GM23338 (cell line): ENCODE data around the gene PRPS2. TPM values are rescaled to one million over a fixed set of nuclear protein-coding genes. Genes with fewer than 3 reads are reported as not detected.

Experiments
- ATAC-seq: fragments of 200-7000 bp; cut with Tn5 transposase; 3 replicates; pipeline ENCODE4 v1.9.1; 2020
- DNase-seq: peaks from one replicate; pipeline ENCODE4 v3.0.0-alpha.2; 2015; ENCODE audit warnings: low spot score
- H2AFZ ChIP-seq: fragments of 200-600 bp; sonication (generic); 2 replicates; pipeline ENCODE4 v1.8.0; 2016; ENCODE audit warnings: antibody characterized with exemption, mild to moderate bottlenecking, moderate library complexity
- H3F3A ChIP-seq: fragments of 200-600 bp; sonication (generic); replicated peaks from 2 replicates; pipeline ENCODE4 v1.8.0; 2017; ENCODE audit warnings: antibody characterized with exemption, mixed run types, low read depth
- H3K27ac ChIP-seq: fragments of 200-600 bp; sonication (generic); 2 replicates; pipeline ENCODE4 v1.6.1; 2016; ENCODE audit warnings: low read depth
- H3K27me3 ChIP-seq: fragments of 200-600 bp; sonication (generic); 2 replicates; pipeline ENCODE4 v1.8.0; 2016; ENCODE audit warnings: mild to moderate bottlenecking, mixed run types, moderate library complexity; ENCODE audit not compliant: insufficient read depth
- H3K36me3 ChIP-seq: fragments of 200-600 bp; sonication (generic); 2 replicates; pipeline ENCODE4 v1.8.0; 2016; ENCODE audit warnings: mild to moderate bottlenecking; ENCODE audit not compliant: insufficient read depth
- H3K4me1 ChIP-seq: fragments of 200-600 bp; sonication (generic); 2 replicates; pipeline ENCODE4 v1.8.0; 2016; ENCODE audit warnings: mild to moderate bottlenecking, moderate library complexity; ENCODE audit not compliant: insufficient read depth
- H3K4me2 ChIP-seq: fragments of 200-600 bp; sonication (generic); 2 replicates; pipeline ENCODE4 v1.7.1; 2017; ENCODE audit warnings: mixed run types
- H3K4me3 ChIP-seq: fragments of 200-600 bp; sonication (generic); 2 replicates; pipeline ENCODE4 v1.6.1; 2016; ENCODE audit warnings: mixed run types
- H3K79me2 ChIP-seq: fragments of 200-600 bp; sonication (generic); replicated peaks from 2 replicates; pipeline ENCODE4 v1.8.0; 2017; ENCODE audit warnings: mild to moderate bottlenecking; ENCODE audit not compliant: insufficient read depth
- H3K9me2 ChIP-seq: fragments of 200-600 bp; sonication (generic); 2 replicates; pipeline ENCODE4 v1.8.0; 2017; ENCODE audit not compliant: insufficient read depth
- H4K20me1 ChIP-seq: fragments of 200-600 bp; sonication (generic); replicated peaks from 2 replicates; pipeline ENCODE4 v1.8.0; 2017; ENCODE audit warnings: mild to moderate bottlenecking; ENCODE audit not compliant: insufficient read depth
- H3K27ac Mint-ChIP-seq: 2 replicates; pipeline ENCODE4 v1.8.0; 2020; ENCODE audit warnings: inconsistent platforms, mild to moderate bottlenecking, moderate library complexity, mixed read lengths
- H3K27me3 Mint-ChIP-seq: 3 replicates; pipeline ENCODE4 v1.8.0; 2022; ENCODE audit warnings: low read depth, mild to moderate bottlenecking, moderate library complexity, mixed read lengths, inconsistent platforms; ENCODE audit not compliant: insufficient read depth, poor library complexity
- H3K36me3 Mint-ChIP-seq: 3 replicates; pipeline ENCODE4 v1.8.0; 2021; ENCODE audit warnings: low read depth, mild to moderate bottlenecking, inconsistent platforms, moderate library complexity, mixed read lengths
- H3K4me1 Mint-ChIP-seq: 3 replicates; pipeline ENCODE4 v1.8.0; 2020; ENCODE audit warnings: mild to moderate bottlenecking, inconsistent platforms, mixed read lengths
- H3K4me3 Mint-ChIP-seq: 3 replicates; pipeline ENCODE4 v1.8.0; 2021; ENCODE audit warnings: moderate library complexity, mild to moderate bottlenecking, inconsistent platforms, mixed read lengths
- H3K9me3 Mint-ChIP-seq: 3 replicates; pipeline ENCODE4 v1.8.0; 2020; ENCODE audit warnings: moderate library complexity, mild to moderate bottlenecking, inconsistent platforms, mixed read lengths
- CREB1 ChIP-seq: fragments of 250-450 bp; sonication (Bioruptor Pico); IDR thresholded peaks from 2 replicates; pipeline ENCODE4 v1.5.0; 2020; ENCODE audit warnings: low read depth, mild to moderate bottlenecking, moderate library complexity
- ETS1 ChIP-seq: IDR thresholded peaks from 2 replicates; pipeline ENCODE4 v1.6.1; 2016; ENCODE audit warnings: antibody characterized with exemption
- EZH2 ChIP-seq: fragments of 200-600 bp; sonication (generic); IDR thresholded peaks from one replicate; pipeline ENCODE4 v1.8.0; 2017; ENCODE audit warnings: antibody characterized with exemption, mild to moderate bottlenecking, low read depth; ENCODE audit not compliant: unreplicated experiment
- JUNB ChIP-seq: IDR thresholded peaks from one replicate; pipeline ENCODE4 v1.6.1; 2016; ENCODE audit warnings: antibody characterized with exemption; ENCODE audit not compliant: unreplicated experiment
- NANOG ChIP-seq: IDR thresholded peaks from 2 replicates; pipeline ENCODE4 v1.6.1; 2016; ENCODE audit warnings: antibody characterized with exemption, borderline replicate concordance
- POLR2AphosphoS5 ChIP-seq: IDR thresholded peaks from 2 replicates; pipeline ENCODE4 v1.6.1; 2016; ENCODE audit warnings: antibody characterized with exemption, low read depth
- ZNF114 ChIP-seq: fragments of 250-450 bp; sonication (Bioruptor Pico); IDR thresholded peaks from 2 replicates; pipeline ENCODE4 v1.5.0; 2020; ENCODE audit warnings: mild to moderate bottlenecking, moderate library complexity
- ZNF331 ChIP-seq: fragments of 250-450 bp; sonication (Bioruptor Pico); IDR thresholded peaks from 2 replicates; pipeline ENCODE4 v1.5.0; 2020; ENCODE audit warnings: low read depth, mild to moderate bottlenecking, moderate library complexity
- ZNF462 ChIP-seq: fragments of 250-450 bp; sonication (Bioruptor Pico); IDR thresholded peaks from 2 replicates; pipeline ENCODE4 v1.5.0; 2020; ENCODE audit warnings: mild to moderate bottlenecking, moderate library complexity
- polyA plus RNA-seq: library from polyadenylated mRNA; unstranded; fragments of >200 nt; fragmentation: Nextera tagmentation; extraction: Ambion mirVana; gene quantifications from 2 replicates; pipeline ENCODE4 v1.2.1, GENCODE V29; 2016
- total RNA-seq: library from RNA; depleted of rRNA; stranded (reverse); fragments of >200 nt; shearing (Covaris generic); gene quantifications from 2 replicates; pipeline ENCODE4 v1.2.3, GENCODE V29; 2014; rRNA removed

PRPS2 gene
- total and polyA plus RNA-seq, 2 experiments from 2014 or later = 46.4 to 49.3 TPM

- no peak for TF ChIP-seq EZH2
- no peak for TF ChIP-seq ETS1
- no peak for TF ChIP-seq POLR2AphosphoS5
- no peak for TF ChIP-seq CREB1
Measured at GRCh38 chrX:12871257-12871656, 80.0 kb downstream of the PRPS2 start (continued).

- no peaks in the 10 kb centered on the region for H3K79me2 ChIP-seq
- Mint-ChIP-seq H3K36me3 (no peaks in the 10 kb centered on the region), H3K27ac (no peak overlapping the region; the same call in 1 of the 2 replicates), H3K4me1 (peaks cover 12% of the 10 kb centered on the region; the same call in 2 of the 3 replicates), H3K27me3 (peaks cover 2% of the 10 kb centered on the region), H3K9me3 (no peaks in the 10 kb centered on the region; the same call in 2 of the 3 replicates), H3K4me3 (no peak overlapping the region)
- H3K4me3 ChIP-seq = no peak overlapping the region
- no peak overlapping the region for H3K27ac ChIP-seq
- DNase-seq (no peak), ATAC-seq (no peak)
- no peaks in the 10 kb centered on the region for H4K20me1 ChIP-seq
- H3K4me1 ChIP-seq = no peaks in the 10 kb centered on the region
- H3F3A ChIP-seq = no peaks in the 10 kb centered on the region
- no peaks in the 10 kb centered on the region for H3K27me3 ChIP-seq
- no peak overlapping the region for H3K4me2 ChIP-seq
- H3K9me2 ChIP-seq = no peaks in the 10 kb centered on the region
- no peak overlapping the region for H2AFZ ChIP-seq
- no peak for TF ChIP-seq JUNB
- no peak for TF ChIP-seq NANOG
- no peak for TF ChIP-seq ZNF331
- TF ChIP-seq EZH2 = no peak
- no peak for TF ChIP-seq ZNF114 (CRISPR knock-in tag)
- TF ChIP-seq ZNF462 (CRISPR knock-in tag) = no peak
- no peak for TF ChIP-seq ETS1
- H3K36me3 ChIP-seq = no peaks in the 10 kb centered on the region
Measured at GRCh38 chrX:12872741-12873140, 81.5 kb downstream of the PRPS2 start.

Other genes starting within 250 kb of the PRPS2 start
- gene TLR7, start 75.7 kb downstream of the PRPS2 start, total RNA-seq = not detected in 2 replicates
- not detected in 2 replicates for gene TLR7, start 75.7 kb downstream of the PRPS2 start, polyA plus RNA-seq
- not detected in 2 replicates for gene TLR8, start 115.2 kb downstream of the PRPS2 start, total RNA-seq
- not detected in 2 replicates for gene TLR8, start 115.2 kb downstream of the PRPS2 start, polyA plus RNA-seq
- 999 and 1,367 TPM in 2 replicates for gene TMSB4X, start 183.7 kb downstream of the PRPS2 start, total RNA-seq
- 6,191 and 6,226 TPM in 2 replicates for gene TMSB4X, start 183.7 kb downstream of the PRPS2 start, polyA plus RNA-seq